H9 (cell line): ENCODE data around the gene PDE4B. TPM values are rescaled to one million over a fixed set of nuclear protein-coding genes. Genes with fewer than 3 reads are reported as not detected.

Experiments
- DNase-seq: peaks from one replicate; pipeline ENCODE4 v3.0.0-alpha.2; 2017
- H2AFZ ChIP-seq: one replicate; pipeline ENCODE4 v1.6.1; 2013; ENCODE audit warnings: mild to moderate bottlenecking, low read length, control low read depth, moderate library complexity
- H2AK5ac ChIP-seq: 2 replicates; pipeline ENCODE4 v1.6.1; 2013; ENCODE audit warnings: low read length, control low read depth, mixed read lengths; ENCODE audit not compliant: insufficient read length
- H2BK120ac ChIP-seq: one replicate; pipeline ENCODE4 v1.6.1; 2013; ENCODE audit warnings: low read depth, mild to moderate bottlenecking, low read length, control low read depth, inconsistent platforms; ENCODE audit not compliant: poor library complexity, severe bottlenecking
- H2BK12ac ChIP-seq: 2 replicates; pipeline ENCODE4 v1.6.1; 2013; ENCODE audit warnings: low read length, control low read depth, mixed read lengths, low read depth; ENCODE audit not compliant: insufficient read length
- H2BK15ac ChIP-seq: 2 replicates; pipeline ENCODE4 v1.6.1; 2013; ENCODE audit warnings: low read depth, low read length, control low read depth
- H2BK20ac ChIP-seq: one replicate; pipeline ENCODE4 v1.6.1; 2013; ENCODE audit warnings: low read depth, mild to moderate bottlenecking, low read length, control low read depth, inconsistent platforms; ENCODE audit not compliant: poor library complexity, severe bottlenecking
- H2BK5ac ChIP-seq: 2 replicates; pipeline ENCODE4 v1.6.1; 2013; ENCODE audit warnings: low read length, control low read depth, mixed read lengths; ENCODE audit not compliant: insufficient read length
- H3K14ac ChIP-seq: 2 replicates; pipeline ENCODE4 v1.6.1; 2013; ENCODE audit warnings: low read length, control low read depth; ENCODE audit not compliant: insufficient read depth
- H3K18ac ChIP-seq: 2 replicates; pipeline ENCODE4 v1.6.1; 2013; ENCODE audit warnings: low read depth, mild to moderate bottlenecking, mixed read lengths, low read length, control low read depth; ENCODE audit not compliant: insufficient read length
- H3K23ac ChIP-seq: 2 replicates; pipeline ENCODE4 v1.6.1; 2013; ENCODE audit warnings: low read length, control low read depth, mixed read lengths, low read depth; ENCODE audit not compliant: insufficient read length
- H3K23me2 ChIP-seq: 2 replicates; pipeline ENCODE4 v1.6.1; 2013; ENCODE audit warnings: low read depth, mild to moderate bottlenecking, mixed read lengths, low read length, control low read depth; ENCODE audit not compliant: insufficient read length, poor library complexity, severe bottlenecking
- H3K27ac ChIP-seq: 2 replicates; pipeline ENCODE4 v1.5.1; 2013; ENCODE audit warnings: low read length, control low read depth, mixed read lengths, low read depth; ENCODE audit not compliant: insufficient read length
- H3K27me3 ChIP-seq: 2 replicates; pipeline ENCODE4 v1.6.1; 2013; ENCODE audit warnings: low read length, control low read depth, inconsistent platforms; ENCODE audit not compliant: insufficient read depth
- H3K4ac ChIP-seq: 2 replicates; pipeline ENCODE4 v1.6.1; 2013; ENCODE audit warnings: low read depth, mild to moderate bottlenecking, control low read depth, inconsistent platforms, low read length, moderate library complexity
- H3K4me1 ChIP-seq: 2 replicates; pipeline ENCODE4 v1.6.1; 2013; ENCODE audit warnings: low read length, control low read depth, inconsistent platforms; ENCODE audit not compliant: insufficient read depth
- H3K4me2 ChIP-seq: 2 replicates; pipeline ENCODE4 v1.6.1; 2013; ENCODE audit warnings: low read length, control low read depth, mixed read lengths; ENCODE audit not compliant: insufficient read length, insufficient read depth
- H3K56ac ChIP-seq: 2 replicates; pipeline ENCODE4 v1.6.1; 2013; ENCODE audit warnings: low read depth, mild to moderate bottlenecking, mixed read lengths, low read length, control low read depth; ENCODE audit not compliant: insufficient read length
- H3K79me1 ChIP-seq: 2 replicates; pipeline ENCODE4 v1.6.1; 2013; ENCODE audit warnings: low read depth, mild to moderate bottlenecking, moderate library complexity, low read length, control low read depth, inconsistent platforms; ENCODE audit not compliant: insufficient read depth, poor library complexity, severe bottlenecking
- H3K79me2 ChIP-seq: 2 replicates; pipeline ENCODE4 v1.6.1; 2013; ENCODE audit warnings: low read length, control low read depth, inconsistent platforms; ENCODE audit not compliant: insufficient read depth
- H3K9ac ChIP-seq: 2 replicates; pipeline ENCODE4 v1.6.1; 2013; ENCODE audit warnings: low read length, control low read depth, mixed read lengths; ENCODE audit not compliant: insufficient read length; ENCODE audit errors: extremely low read depth
- H3K9me3 ChIP-seq: one replicate; pipeline ENCODE4 v1.6.1; 2013; ENCODE audit warnings: low read depth, low read length, inconsistent platforms; ENCODE audit not compliant: control insufficient read depth
- H3T11ph ChIP-seq: one replicate; pipeline ENCODE4 v1.6.1; 2013; ENCODE audit warnings: mild to moderate bottlenecking, low read length, control low read depth, inconsistent platforms
- H4K20me1 ChIP-seq: one replicate; pipeline ENCODE4 v1.6.1; 2013; ENCODE audit not compliant: control insufficient read depth, insufficient read length, insufficient read depth
- H4K5ac ChIP-seq: 2 replicates; pipeline ENCODE4 v1.6.1; 2013; ENCODE audit warnings: low read depth, mild to moderate bottlenecking, mixed read lengths, low read length, control low read depth; ENCODE audit not compliant: insufficient read length
- H4K8ac ChIP-seq: replicated peaks from 2 replicates; pipeline ENCODE4 v1.6.1; 2013; ENCODE audit warnings: low read length, control low read depth, mixed read lengths, low read depth; ENCODE audit not compliant: insufficient read length
- H4K91ac ChIP-seq: 2 replicates; pipeline ENCODE4 v1.6.1; 2013; ENCODE audit warnings: low read depth, mild to moderate bottlenecking, moderate library complexity, mixed read lengths, low read length, control low read depth; ENCODE audit not compliant: insufficient read length
- H3K27ac Mint-ChIP-seq, 3 experiments: 2 replicates in 2 of 3; 3 replicates in 1 of 3; pipeline ENCODE4 v1.8.0; 2020 to 2021; ENCODE audit warnings: mixed read lengths in 3 of 3, mild to moderate bottlenecking in 1 of 3, moderate library complexity in 1 of 3
- H3K27me3 Mint-ChIP-seq: 2 replicates; pipeline ENCODE4 v1.8.0; 2021; ENCODE audit warnings: low read depth, mild to moderate bottlenecking, moderate library complexity, mixed read lengths
- H3K36me3 Mint-ChIP-seq, 3 experiments: 2 replicates in 2 of 3; 3 replicates in 1 of 3; pipeline ENCODE4 v1.8.0; 2020 to 2021; ENCODE audit warnings: low read depth in 3 of 3, mixed read lengths in 3 of 3; ENCODE audit not compliant: insufficient read depth in 1 of 3
- H3K4me1 Mint-ChIP-seq, 2 experiments: 2 replicates each; pipeline ENCODE4 v1.8.0; 2020; ENCODE audit warnings: mixed read lengths in 2 of 2
- H3K4me3 Mint-ChIP-seq, 2 experiments: 2 replicates in 1 of 2; 3 replicates in 1 of 2; pipeline ENCODE4 v1.8.0; 2020 to 2021; ENCODE audit warnings: mild to moderate bottlenecking in 2 of 2, mixed read lengths in 2 of 2, moderate library complexity in 1 of 2
- H3K9me3 Mint-ChIP-seq, 2 experiments: 2 replicates in 1 of 2; 3 replicates in 1 of 2; pipeline ENCODE4 v1.8.0; 2020; ENCODE audit warnings: mild to moderate bottlenecking in 2 of 2, mixed read lengths in 2 of 2, moderate library complexity in 1 of 2
- WGBS: extraction: QIAGEN DNeasy Blood & Tissue Kit; methylation state at CpG from one replicate; pipeline ENCODE4 v1.1.7; 2013; ENCODE audit warnings: missing lambda C conversion rate, low lambda C conversion rate, mixed read lengths; ENCODE audit not compliant: insufficient read length; ENCODE audit errors: extremely low coverage; 5-methylcytosine and 5-hydroxymethylcytosine counted together
- total RNA-seq: library from RNA; stranded (reverse); gene quantifications from 2 replicates; pipeline ENCODE4 v1.2.1, GENCODE V29; 2021
- TF ChIP-seq, protein P1 (sequence below): fragments of 200-600 bp; sonication (generic); conservative IDR thresholded peaks from 3 replicates; pipeline ENCODE4 v1.8.0; 2021; ENCODE audit warnings: antibody characterized with exemption, mild to moderate bottlenecking

PDE4B gene
- total RNA-seq, 1 experiment from 2014 or later: 19.8 TPM

DNA sequence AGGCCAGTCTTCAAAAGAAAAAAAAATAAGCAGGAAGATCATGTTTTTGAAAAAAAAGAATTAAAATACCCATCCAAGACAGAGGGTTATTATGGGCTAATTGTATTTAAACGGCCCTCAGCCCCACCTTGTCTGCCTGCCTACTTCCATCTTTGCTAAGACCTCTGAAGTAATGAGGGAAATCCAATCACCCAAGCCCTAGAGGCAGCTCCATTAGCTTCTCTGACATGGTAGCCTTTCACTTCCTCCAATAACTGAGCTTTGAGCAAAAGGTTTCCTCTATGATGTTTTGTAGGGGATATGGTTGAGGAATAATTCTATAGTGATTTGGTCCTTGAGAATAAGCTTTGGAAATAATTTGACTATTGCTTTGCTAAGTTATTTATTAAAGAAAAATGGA, 563.1 kb downstream of the PDE4B start:
- no peak overlapping the region for H2BK15ac ChIP-seq
- peak overlapping the region in 2 of 3 experiments; percentile 48 to 78; a peak in 3 of 7 replicates for H3K27ac Mint-ChIP-seq

More for the DNA sequence above, 563.1 kb downstream of the PDE4B start:
- Histone ChIP-seq H2BK12ac (no peak overlapping the region), H3K79me1 (no peaks in the 10 kb centered on the region), H3K4me2 (no peak overlapping the region), H3K9ac (no peak overlapping the region), H2AK5ac (no peak overlapping the region), H3K23me2 (peaks cover 4% of the 10 kb centered on the region), H4K5ac (no peak overlapping the region), H3K9me3 (no peaks in the 10 kb centered on the region), H3K56ac (no peak overlapping the region), H4K91ac (no peak overlapping the region), H2AFZ (no peak overlapping the region), H3K23ac (no peak overlapping the region), H3K27ac (no peak overlapping the region), H3K18ac (no peak overlapping the region), H2BK120ac (no peak overlapping the region), H2BK5ac (no peak overlapping the region), H4K20me1 (no peaks in the 10 kb centered on the region), H2BK20ac (no peak overlapping the region), H3T11ph (no peak overlapping the region), H3K27me3 (no peaks in the 10 kb centered on the region), H3K4ac (no peak overlapping the region), H3K14ac (no peak overlapping the region), H3K79me2 (no peaks in the 10 kb centered on the region; the same call in 1 of the 2 replicates), H4K8ac (no peak overlapping the region), H3K4me1 (peaks cover 18% of the 10 kb centered on the region; the same call in 1 of the 2 replicates)
- peak overlapping the region in 1 of 2 experiments; percentile 46; a peak in 2 of 5 replicates for H3K4me3 Mint-ChIP-seq
- H3K4me1 Mint-ChIP-seq: peaks cover 69 to 75% of the 10 kb centered on the region in 2 experiments
- DNase-seq: no peak
- peaks cover 0 to 11% (median 0%) of the 10 kb centered on the region in 3 experiments; a peak in 2 of 7 replicates for H3K36me3 Mint-ChIP-seq
- TF ChIP-seq, protein P1, sequence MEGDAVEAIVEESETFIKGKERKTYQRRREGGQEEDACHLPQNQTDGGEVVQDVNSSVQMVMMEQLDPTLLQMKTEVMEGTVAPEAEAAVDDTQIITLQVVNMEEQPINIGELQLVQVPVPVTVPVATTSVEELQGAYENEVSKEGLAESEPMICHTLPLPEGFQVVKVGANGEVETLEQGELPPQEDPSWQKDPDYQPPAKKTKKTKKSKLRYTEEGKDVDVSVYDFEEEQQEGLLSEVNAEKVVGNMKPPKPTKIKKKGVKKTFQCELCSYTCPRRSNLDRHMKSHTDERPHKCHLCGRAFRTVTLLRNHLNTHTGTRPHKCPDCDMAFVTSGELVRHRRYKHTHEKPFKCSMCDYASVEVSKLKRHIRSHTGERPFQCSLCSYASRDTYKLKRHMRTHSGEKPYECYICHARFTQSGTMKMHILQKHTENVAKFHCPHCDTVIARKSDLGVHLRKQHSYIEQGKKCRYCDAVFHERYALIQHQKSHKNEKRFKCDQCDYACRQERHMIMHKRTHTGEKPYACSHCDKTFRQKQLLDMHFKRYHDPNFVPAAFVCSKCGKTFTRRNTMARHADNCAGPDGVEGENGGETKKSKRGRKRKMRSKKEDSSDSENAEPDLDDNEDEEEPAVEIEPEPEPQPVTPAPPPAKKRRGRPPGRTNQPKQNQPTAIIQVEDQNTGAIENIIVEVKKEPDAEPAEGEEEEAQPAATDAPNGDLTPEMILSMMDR: no peak
- no CpG with 5 or more reads among the region's 1 CpG for WGBS
- no peaks in the 10 kb centered on the region for H3K27me3 Mint-ChIP-seq
- no peaks in the 10 kb centered on the region for H3K9me3 Mint-ChIP-seq
